ENCODE measurements around the gene CSTF2T.

DNA sequence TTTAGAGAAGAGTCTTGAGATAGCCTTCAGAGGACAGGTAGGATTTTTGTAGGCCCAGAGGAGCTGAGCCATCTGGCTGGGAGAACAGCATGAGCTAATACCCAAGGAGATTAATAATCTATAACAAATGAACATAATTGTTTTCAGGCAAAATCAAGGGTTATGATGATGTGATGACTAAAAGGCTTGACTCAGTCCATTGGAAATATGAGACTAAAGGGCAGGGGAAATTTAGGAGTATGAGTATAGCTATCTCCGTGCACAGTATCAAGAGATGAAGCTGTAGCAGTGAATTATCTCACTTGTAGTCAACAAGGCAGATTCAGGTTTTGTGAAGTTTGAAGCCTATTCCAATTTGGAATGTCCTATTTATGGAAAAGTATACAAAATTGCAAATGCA is 40.1 kb downstream of the CSTF2T start:
- TF ChIP-seq ZNF23 (tag by site-specific recombination; IDR thresholded peaks at IDR 0.05; ENCODE audit: borderline replicate concordance) (no peak), CTCF (tag by site-specific recombination; IDR thresholded peaks at IDR 0.05) (no peak), ELK4 (IDR thresholded peaks at IDR 0.05; ENCODE audit: borderline replicate concordance, low read depth, low read length) (no peak), ZBTB20 (tag by site-specific recombination; IDR thresholded peaks at IDR 0.05) (no peak)
- TF ChIP-seq, protein P1, sequence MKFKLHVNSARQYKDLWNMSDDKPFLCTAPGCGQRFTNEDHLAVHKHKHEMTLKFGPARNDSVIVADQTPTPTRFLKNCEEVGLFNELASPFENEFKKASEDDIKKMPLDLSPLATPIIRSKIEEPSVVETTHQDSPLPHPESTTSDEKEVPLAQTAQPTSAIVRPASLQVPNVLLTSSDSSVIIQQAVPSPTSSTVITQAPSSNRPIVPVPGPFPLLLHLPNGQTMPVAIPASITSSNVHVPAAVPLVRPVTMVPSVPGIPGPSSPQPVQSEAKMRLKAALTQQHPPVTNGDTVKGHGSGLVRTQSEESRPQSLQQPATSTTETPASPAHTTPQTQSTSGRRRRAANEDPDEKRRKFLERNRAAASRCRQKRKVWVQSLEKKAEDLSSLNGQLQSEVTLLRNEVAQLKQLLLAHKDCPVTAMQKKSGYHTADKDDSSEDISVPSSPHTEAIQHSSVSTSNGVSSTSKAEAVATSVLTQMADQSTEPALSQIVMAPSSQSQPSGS (tag by site-specific recombination; IDR thresholded peaks at IDR 0.05; ENCODE audit: low read depth): no peak
